GM18507 (cell line): ENCODE measurements around the gene PTPRU.
"Not testable (repeated sequence)": the region's sequence is repeated elsewhere in the genome, so short reads cannot be mapped to it uniquely, and the experiment has no call there.

ENCODE experiments used
- DNase-seq: peaks from one replicate; pipeline ENCODE4 v3.0.0; 2011; ENCODE audit warnings: low read depth; ENCODE audit not compliant: insufficient read length; ENCODE audit errors: extremely low spot score
- FAIRE-seq: peaks from 2 replicates; lab custom pipeline; 2011; peaks lifted over from hg19 to GRCh38; lab: Jason Lieb, UNC

The PTPRU gene

DNA sequence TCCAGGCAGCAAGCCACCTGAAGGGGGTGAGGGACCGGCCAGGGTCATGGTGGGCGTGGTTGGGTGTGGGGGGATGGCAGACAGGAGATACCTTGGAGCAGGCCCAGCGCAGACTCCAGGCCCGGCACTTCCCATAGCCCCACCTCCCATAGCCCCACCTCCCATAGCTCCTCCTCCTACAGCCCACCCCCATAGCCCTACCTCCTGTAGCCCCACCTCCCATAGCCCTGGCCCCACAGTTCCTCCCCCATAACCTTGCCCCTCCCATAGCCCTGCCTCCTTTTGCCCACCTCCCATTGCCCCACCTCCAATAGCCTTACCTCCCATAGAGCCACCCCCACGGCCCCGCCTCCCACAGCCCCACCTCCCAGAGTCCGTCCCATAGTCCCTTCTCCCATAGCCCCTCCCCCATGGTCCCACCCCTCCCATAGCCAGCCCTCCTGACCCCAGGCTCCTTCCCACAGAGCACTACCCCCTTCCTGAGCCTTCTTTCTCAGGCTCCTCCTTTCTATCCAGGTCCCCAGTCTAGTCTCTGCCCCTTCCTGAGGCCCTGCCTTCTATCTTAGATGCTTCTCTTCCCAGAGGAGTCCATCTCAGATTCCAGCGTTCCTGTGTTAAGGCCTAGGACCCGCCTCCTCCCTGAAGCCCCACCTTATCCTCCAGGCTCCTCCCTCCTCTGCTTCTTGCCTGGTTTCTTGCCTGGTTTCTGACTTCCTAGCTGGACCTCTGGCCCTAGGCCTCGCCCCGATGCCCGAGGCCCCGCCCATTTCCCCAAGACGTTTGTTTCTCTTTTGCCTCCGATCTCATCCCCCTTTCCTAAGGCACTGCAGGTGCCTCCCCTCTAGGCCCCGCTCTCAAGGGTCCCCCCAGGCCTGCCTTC is 46.8 kb downstream of the PTPRU start:
- FAIRE-seq = peak; percentile 54
- no peak for DNase-seq

DNA sequence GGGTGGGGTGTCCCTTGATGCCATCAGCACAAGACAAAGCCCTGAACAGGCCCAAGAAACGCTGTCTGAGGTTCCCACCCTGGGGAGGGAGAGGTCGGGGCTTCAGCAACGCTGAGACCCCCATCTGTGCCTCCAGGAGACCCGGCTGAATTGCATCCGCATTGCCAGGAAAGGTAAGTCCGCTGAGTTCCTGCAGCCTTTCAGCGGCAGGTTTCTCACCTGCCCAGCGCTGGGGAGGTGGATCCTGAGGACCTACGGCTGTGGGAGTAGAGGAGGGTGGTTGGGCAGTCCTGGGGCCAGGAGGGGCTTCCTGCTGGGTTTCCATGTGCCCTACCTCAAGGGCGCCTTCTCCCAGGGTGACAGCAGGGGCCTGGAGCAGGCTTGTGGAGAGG is 47.5 kb downstream of the PTPRU start:
- DNase-seq (no peak), FAIRE-seq (no peak)

DNA sequence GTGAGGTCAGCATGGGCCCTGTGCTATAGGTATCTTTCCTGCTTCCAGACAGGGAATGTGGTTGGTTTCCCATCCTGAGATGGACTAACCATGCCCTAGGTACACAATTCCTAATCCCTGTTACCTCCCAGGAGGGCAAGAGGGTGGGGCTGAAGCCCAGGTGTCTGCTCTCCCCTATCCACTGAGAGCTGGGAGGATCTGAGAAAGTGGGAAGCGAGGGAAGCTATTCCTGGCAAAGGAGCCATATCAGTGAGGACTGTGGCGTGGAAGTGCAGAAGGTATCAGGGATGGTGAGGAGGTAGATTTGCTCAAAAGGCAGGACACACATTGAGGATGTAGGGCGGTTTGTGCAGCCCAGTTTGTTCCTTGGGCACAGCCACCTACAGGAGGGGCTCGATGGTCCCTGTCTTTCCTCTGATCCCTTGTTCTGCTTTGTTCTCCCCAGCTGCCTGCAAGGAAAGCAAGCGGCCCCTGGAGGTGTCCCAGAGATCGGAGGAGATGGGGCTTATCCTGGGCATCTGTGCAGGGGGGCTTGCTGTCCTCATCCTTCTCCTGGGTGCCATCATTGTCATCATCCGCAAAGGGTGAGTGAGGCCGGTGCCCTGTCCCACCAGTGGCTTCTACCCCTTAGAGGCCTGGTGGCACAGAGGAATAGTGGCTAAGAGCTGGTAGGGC is 48.1 kb downstream of the PTPRU start:
- FAIRE-seq (no peak), DNase-seq (no peak)

DNA sequence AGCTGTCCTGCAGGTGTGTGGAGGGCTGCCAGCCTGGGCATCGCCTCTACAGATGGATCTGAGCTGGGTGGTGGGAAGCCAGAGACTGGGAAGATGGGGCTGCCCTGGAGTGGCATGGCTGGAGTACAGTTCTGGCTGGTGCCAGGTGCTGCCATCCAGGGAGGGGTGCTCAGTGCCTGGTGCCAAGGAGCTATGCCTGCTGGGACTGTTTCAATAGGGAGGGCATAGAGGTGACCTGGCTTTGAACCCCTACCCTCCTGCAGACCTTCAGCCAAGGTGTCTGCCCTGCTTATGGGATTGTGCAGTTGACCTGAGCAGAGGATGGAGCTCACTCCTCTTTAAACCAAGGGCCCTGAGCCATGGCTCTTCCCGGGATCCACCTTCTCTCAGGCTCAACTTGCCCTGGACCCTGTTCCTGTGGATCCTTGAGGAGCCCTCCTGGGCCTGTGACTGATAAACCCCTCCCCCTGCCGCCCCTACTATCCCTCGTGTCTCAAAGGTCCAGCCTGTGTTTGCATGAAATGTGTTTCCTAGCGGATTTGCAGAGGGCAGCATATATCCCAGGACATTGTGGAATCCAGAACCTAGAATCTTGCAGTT is 48.7 kb downstream of the PTPRU start:
- DNase-seq (no peak), FAIRE-seq (no peak)

DNA sequence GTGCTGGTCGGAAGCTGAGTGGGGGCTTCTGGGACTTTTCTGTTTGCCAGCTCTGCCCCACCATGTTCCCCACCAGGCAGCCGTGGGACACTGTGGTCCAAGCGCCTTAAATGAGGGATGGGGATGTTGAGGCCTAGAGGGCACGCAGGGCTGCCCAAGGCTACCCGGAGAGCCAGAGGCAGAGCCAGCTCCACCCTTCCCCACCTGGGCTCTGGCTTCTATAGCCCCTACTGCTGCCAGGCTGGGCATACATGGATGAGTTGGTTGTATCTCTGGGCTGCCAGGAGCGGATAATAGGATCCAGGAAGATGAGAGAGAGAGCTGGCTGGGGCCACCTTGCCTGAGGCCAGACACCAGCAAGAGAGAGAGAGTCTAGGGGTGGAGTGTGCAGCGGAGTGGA is 49.4 kb downstream of the PTPRU start:
- DNase-seq (no peak), FAIRE-seq (no peak)

DNA sequence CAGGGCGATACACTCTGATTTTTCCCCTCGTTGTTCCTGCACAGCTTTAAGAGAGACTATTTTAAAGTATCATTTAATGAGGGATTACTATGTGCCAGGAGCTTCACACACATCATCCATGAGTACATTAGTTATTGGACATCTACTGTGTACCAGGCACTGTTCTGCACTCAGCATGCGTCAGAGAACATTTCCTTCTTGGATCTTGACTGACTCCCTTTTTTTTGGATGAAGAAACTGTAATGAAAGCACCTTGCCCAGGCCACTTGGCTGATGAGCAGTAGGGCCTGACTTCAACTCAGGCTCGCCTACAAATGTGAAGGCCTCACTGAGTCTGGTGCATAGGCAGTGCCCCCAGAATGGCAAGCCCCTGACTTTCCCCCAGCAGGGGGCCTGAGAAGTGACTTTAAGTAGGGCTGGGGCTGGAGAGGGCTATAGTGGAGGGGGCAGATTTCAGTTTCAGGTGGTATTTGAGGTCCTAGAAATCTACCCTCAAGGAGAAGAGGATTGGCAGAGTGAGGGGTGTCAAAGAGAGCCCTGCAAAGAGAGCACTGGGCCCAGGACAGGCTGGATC is 50.0 kb downstream of the PTPRU start:
- no peak for DNase-seq
- no peak for FAIRE-seq

DNA sequence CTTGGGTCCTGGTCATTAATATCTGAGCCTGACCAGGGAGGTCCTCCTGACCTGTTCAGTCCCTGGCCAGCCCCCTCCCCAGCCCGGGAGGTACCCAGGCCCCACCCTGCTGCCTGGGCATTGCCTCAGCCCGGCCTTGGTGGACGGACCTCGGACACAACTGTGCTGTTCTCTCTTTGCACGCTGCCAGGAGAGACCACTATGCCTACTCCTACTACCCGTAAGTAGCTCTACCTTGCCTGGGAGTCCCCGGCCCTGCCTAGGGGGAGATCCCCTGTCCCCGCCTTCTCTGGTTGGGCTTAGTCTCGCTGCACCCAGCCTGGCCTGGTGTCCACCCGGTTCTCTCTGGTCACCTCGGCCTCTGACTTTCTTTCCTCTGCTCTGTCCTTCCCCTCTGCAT is 53.2 kb downstream of the PTPRU start:
- no peak for FAIRE-seq
- no peak for DNase-seq

DNA sequence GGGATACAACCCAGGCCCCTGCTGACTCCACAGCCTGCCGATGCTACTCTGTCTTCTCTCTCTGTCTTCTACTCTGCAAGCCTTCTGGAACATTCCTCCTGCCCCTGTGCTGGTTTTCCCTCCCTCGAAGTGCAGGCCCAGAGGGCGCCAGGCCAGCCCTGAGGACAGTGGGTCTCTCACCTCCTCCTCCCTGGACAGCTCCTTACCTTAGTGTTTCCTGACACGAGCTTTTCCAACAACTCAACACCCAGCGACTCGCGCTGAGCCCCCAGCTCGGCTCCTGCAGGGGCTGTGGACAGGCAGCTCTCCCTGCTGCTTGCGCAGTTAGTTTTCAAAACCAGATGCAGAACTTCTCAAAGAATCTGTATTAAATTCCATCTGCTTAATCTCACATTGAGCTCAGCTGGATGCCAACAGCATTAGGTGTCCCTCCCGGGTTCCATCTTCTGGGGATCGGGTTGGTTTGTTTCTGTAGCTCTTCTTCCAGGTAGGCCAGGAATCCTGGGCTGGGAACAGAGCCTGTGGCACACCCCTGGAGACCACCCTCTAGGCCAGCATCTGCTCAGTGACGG is 54.2 kb downstream of the PTPRU start:
- no peak for FAIRE-seq
- no peak for DNase-seq

DNA sequence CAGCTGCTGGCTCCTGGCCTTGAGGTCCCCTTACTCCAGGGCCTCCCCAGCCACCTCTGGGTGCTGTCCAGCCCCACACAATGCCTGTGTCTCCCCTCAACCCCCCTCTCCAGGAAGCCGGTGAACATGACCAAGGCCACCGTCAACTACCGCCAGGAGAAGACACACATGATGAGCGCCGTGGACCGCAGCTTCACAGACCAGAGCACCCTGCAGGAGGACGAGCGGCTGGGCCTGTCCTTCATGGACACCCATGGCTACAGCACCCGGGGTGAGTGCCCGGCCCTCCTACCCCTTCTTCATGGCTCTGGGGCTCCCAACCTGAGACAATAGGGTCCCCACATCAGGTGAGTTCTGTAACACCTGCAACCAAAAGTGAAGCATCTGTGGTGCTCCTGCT is 55.4 kb downstream of the PTPRU start:
- FAIRE-seq = no peak
- DNase-seq = no peak

DNA sequence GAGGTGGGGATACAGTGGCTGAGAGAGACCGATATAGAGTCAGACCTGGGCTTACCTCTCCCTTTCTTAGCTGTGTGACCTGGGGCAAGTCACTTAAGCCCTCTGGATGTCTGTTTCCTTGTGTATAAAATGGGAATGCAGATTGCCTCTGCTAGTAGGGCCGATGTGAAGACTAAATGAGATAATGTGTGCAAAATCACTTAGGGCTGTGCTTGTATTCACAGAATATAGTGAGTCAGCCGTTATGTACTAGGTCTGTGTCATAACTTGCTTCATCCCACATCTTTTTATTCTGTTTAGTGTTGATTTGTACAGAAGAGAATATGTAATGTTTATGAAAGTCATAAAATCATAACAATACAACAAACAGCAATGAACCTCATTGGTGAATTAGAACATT is 56.0 kb downstream of the PTPRU start:
- DNase-seq (no peak), FAIRE-seq (no peak)

DNA sequence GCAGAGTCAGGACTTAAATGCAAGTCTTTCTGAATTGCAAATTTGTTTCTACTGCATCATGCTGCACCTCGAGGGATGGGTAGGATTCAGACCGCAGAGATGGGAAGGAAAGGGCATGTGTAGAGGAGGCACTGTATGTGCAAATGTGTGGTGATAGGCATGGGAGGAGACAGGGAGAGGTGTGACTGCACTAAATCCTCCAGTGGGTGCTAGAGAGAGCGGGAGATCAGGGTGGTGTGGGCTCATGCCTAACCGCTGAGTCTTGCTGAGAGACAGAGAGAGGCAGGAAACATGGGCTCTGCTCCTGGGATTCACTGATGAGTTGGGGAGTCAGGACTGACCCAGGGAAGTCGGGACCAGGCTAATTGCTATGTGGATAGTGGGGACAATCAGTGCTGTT is 61.1 kb downstream of the PTPRU start:
- FAIRE-seq (no peak), DNase-seq (no peak)

DNA sequence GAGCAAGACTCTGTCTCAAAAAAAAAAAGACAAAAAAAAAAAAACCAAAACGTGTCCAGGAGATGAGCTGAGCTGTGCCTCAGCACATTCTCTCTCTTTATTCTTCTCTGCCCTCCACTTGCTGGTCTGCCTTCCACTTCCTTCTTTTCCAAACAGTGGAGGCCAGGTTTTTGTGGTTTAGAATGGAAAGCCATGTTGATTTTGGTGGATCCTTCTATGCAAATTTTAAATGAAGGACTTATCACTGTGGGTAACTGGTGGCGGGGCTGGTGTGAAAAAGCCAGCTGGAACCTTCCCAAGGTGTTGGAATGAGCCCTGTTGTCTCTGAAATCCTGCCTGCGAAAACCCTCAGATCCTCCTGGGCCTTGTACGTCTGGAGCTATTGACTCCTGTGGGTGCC is 61.9 kb downstream of the PTPRU start:
- DNase-seq = no peak
- no peak for FAIRE-seq

DNA sequence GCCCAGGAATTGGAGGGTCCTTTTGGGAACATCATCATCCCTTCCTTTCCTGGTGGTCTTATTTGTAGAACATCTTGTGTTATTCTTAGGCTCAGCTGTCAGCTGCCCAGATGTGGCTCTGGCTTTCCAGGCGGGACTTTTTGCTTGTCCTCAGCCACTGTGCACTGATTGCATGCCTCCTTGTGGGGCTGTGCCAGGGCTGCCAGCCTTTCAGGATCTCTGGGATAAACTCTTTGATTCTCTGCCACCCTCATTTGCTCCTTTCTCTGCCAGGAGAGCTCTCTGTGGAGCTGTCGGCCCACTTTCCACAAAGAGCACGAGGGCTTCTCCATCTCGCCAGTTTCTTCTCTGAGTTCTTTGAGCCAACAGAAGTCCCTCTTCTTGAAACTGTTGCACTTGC is 63.1 kb downstream of the PTPRU start:
- DNase-seq (no peak), FAIRE-seq (no peak)

DNA sequence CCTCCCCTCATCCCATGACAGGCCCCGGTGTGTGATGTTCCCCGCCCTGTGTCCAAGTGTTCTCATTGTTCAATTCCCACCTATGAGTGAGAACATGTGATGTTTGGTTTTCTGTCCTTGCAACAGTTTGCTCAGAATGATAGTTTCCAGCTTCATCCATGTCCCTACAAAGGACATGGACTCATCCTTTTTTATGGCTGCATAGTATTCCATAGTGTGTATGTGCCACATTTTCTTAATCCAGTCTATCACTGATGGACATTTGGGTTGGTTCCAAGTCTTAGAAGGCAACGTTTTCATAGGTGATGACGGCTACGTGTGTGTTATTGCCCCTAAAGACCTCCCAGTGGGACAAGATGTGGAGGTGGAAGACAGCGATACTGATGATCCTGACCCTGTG is 65.4 kb downstream of the PTPRU start:
- DNase-seq, FAIRE-seq: not testable (repeated sequence)

DNA sequence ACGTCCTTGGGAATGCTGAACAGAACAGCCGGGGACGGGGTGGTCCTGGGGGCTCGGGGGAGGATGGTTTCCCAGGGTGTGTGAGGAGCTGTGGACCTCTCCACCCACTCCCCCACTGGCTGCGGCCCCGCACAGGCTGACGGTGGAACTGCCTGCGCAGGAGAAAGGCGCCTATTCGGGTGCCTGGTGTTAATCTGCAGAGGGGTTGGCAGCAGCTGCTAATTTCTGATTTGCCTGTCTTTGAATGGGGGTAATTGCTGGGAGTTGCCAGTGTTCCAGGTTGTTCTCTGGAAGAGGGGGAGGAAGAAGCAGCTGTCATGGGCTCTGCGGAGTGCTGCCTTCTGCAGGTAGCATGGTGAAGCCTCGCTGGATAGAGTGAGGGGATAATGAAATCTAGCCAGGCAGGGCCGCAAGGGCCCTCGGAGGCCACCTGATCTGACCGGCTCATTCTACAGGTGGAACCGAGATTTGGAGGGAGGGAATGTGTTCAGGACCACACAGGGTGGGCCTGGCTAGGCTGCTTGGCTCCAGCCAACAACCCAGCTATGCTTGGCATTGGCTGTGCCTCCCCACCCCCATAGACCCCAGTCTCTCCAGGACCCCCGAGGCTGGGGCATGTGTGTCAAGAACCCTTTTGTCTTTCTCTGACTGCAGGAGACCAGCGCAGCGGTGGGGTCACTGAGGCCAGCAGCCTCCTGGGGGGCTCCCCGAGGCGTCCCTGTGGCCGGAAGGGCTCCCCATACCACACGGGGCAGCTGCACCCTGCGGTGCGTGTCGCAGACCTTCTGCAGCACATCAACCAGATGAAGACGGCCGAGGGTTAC is 67.1 kb downstream of the PTPRU start:
- FAIRE-seq (no peak), DNase-seq (no peak)

DNA sequence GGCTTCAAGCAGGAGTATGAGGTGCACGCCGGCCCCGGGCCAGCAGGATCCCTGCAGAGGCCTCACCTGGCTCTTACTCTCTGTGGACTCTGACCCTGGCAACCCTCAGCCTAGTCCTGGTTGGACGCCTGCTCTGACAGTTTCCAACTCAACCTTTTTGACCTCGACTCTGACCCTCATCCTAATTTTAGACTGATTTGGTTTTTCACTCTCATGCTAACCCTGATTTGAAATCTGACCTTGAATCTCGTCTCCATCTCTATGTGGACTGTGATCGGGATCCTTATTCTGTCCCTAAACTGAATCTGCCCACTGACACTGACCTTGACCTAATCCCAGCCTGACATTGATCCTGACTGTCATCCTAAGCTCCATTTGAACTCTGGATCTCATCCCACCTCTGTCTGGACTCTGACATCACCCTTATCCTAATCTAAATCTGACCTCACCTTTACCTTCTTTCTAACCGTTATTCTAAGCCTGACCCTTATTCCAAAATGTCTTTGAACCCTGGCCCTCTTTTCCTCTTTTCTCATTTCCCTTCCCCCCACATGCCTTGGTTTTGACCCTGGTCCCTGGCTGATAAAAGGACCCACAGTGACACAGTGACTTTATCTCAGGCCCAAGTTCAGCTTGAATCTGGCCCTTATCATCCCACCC is 67.8 kb downstream of the PTPRU start:
- no peak for DNase-seq
- FAIRE-seq = no peak

DNA sequence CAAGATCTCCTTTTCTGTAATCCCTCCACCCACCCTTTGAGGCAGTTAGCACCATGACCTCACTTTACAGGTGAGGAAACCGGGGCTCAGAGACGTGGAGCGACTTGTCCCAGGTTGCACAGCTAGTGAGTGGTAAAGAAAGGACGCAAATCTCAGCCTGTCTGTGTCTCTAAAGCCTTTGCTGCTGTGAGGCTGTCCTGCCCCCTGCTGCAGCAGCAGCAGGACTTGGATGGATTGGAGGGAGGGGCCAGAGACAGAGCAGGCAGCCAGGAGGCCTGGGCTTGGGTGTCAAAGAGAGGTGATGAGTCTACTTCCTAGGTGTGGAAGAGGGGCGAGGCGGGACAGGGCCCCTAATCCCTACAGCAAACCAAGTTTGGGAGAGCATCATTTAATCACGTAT is 69.6 kb downstream of the PTPRU start:
- FAIRE-seq (no peak), DNase-seq (no peak)

DNA sequence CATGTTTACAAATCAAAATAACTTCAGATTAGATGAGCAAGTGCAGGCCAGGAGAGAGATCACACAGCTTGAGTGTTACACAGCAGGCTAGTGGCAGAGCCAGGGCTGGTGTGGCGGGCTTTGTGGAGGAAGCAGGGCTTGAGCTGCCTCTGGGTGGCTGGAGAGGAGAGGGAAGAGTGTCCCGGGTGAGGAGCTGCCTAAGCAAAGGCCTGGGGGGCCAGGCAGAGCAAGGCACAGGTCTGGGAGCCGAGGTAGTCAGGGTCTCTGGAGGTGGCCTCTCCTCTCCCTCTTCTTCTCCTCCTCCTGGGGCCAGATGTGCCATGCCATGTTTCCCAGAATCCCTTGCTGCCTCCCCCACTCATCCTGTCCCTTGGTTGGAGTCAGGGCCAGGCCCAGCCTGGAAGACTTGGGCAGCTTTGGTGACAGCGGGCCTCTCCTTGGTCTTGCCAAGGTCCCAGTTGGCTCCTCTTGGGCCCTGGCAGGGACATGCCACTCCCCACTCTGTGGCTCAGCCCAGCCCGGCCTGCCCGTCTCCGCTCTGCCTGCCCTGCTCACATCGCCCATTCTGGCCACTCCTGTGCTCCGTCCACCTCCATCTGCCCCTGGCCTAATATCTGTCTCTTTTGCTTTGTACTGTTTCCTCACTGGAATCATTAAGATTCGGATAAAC is 70.3 kb downstream of the PTPRU start:
- DNase-seq (no peak), FAIRE-seq (no peak)
